H9 (cell line): Measurements from ENCODE around the gene SOHLH1. TPM values are rescaled to one million over a fixed set of nuclear protein-coding genes. Genes with fewer than 3 reads are reported as not detected.

ENCODE experiments used
- DNase-seq: peaks from one replicate; pipeline ENCODE4 v3.0.0-alpha.2; 2017
- H2AFZ ChIP-seq: one replicate; pipeline ENCODE4 v1.6.1; 2013; ENCODE audit warnings: mild to moderate bottlenecking, low read length, control low read depth, moderate library complexity
- H2AK5ac ChIP-seq: 2 replicates; pipeline ENCODE4 v1.6.1; 2013; ENCODE audit warnings: low read length, control low read depth, mixed read lengths; ENCODE audit not compliant: insufficient read length
- H2BK120ac ChIP-seq: one replicate; pipeline ENCODE4 v1.6.1; 2013; ENCODE audit warnings: low read depth, mild to moderate bottlenecking, low read length, control low read depth, inconsistent platforms; ENCODE audit not compliant: poor library complexity, severe bottlenecking
- H2BK12ac ChIP-seq: 2 replicates; pipeline ENCODE4 v1.6.1; 2013; ENCODE audit warnings: low read length, control low read depth, mixed read lengths, low read depth; ENCODE audit not compliant: insufficient read length
- H2BK15ac ChIP-seq: 2 replicates; pipeline ENCODE4 v1.6.1; 2013; ENCODE audit warnings: low read depth, low read length, control low read depth
- H2BK20ac ChIP-seq: one replicate; pipeline ENCODE4 v1.6.1; 2013; ENCODE audit warnings: low read depth, mild to moderate bottlenecking, low read length, control low read depth, inconsistent platforms; ENCODE audit not compliant: poor library complexity, severe bottlenecking
- H2BK5ac ChIP-seq: 2 replicates; pipeline ENCODE4 v1.6.1; 2013; ENCODE audit warnings: low read length, control low read depth, mixed read lengths; ENCODE audit not compliant: insufficient read length
- H3K14ac ChIP-seq: 2 replicates; pipeline ENCODE4 v1.6.1; 2013; ENCODE audit warnings: low read length, control low read depth; ENCODE audit not compliant: insufficient read depth
- H3K18ac ChIP-seq: 2 replicates; pipeline ENCODE4 v1.6.1; 2013; ENCODE audit warnings: low read depth, mild to moderate bottlenecking, mixed read lengths, low read length, control low read depth; ENCODE audit not compliant: insufficient read length
- H3K23ac ChIP-seq: 2 replicates; pipeline ENCODE4 v1.6.1; 2013; ENCODE audit warnings: low read length, control low read depth, mixed read lengths, low read depth; ENCODE audit not compliant: insufficient read length
- H3K23me2 ChIP-seq: 2 replicates; pipeline ENCODE4 v1.6.1; 2013; ENCODE audit warnings: low read depth, mild to moderate bottlenecking, mixed read lengths, low read length, control low read depth; ENCODE audit not compliant: insufficient read length, poor library complexity, severe bottlenecking
- H3K27ac ChIP-seq: 2 replicates; pipeline ENCODE4 v1.5.1; 2013; ENCODE audit warnings: low read length, control low read depth, mixed read lengths, low read depth; ENCODE audit not compliant: insufficient read length
- H3K27me3 ChIP-seq: 2 replicates; pipeline ENCODE4 v1.6.1; 2013; ENCODE audit warnings: low read length, control low read depth, inconsistent platforms; ENCODE audit not compliant: insufficient read depth
- H3K4ac ChIP-seq: 2 replicates; pipeline ENCODE4 v1.6.1; 2013; ENCODE audit warnings: low read depth, mild to moderate bottlenecking, control low read depth, inconsistent platforms, low read length, moderate library complexity
- H3K4me1 ChIP-seq: 2 replicates; pipeline ENCODE4 v1.6.1; 2013; ENCODE audit warnings: low read length, control low read depth, inconsistent platforms; ENCODE audit not compliant: insufficient read depth
- H3K4me2 ChIP-seq: 2 replicates; pipeline ENCODE4 v1.6.1; 2013; ENCODE audit warnings: low read length, control low read depth, mixed read lengths; ENCODE audit not compliant: insufficient read length, insufficient read depth
- H3K56ac ChIP-seq: 2 replicates; pipeline ENCODE4 v1.6.1; 2013; ENCODE audit warnings: low read depth, mild to moderate bottlenecking, mixed read lengths, low read length, control low read depth; ENCODE audit not compliant: insufficient read length
- H3K79me1 ChIP-seq: 2 replicates; pipeline ENCODE4 v1.6.1; 2013; ENCODE audit warnings: low read depth, mild to moderate bottlenecking, moderate library complexity, low read length, control low read depth, inconsistent platforms; ENCODE audit not compliant: insufficient read depth, poor library complexity, severe bottlenecking
- H3K79me2 ChIP-seq: 2 replicates; pipeline ENCODE4 v1.6.1; 2013; ENCODE audit warnings: low read length, control low read depth, inconsistent platforms; ENCODE audit not compliant: insufficient read depth
- H3K9ac ChIP-seq: 2 replicates; pipeline ENCODE4 v1.6.1; 2013; ENCODE audit warnings: low read length, control low read depth, mixed read lengths; ENCODE audit not compliant: insufficient read length; ENCODE audit errors: extremely low read depth
- H3K9me3 ChIP-seq: one replicate; pipeline ENCODE4 v1.6.1; 2013; ENCODE audit warnings: low read depth, low read length, inconsistent platforms; ENCODE audit not compliant: control insufficient read depth
- H3T11ph ChIP-seq: one replicate; pipeline ENCODE4 v1.6.1; 2013; ENCODE audit warnings: mild to moderate bottlenecking, low read length, control low read depth, inconsistent platforms
- H4K20me1 ChIP-seq: one replicate; pipeline ENCODE4 v1.6.1; 2013; ENCODE audit not compliant: control insufficient read depth, insufficient read length, insufficient read depth
- H4K5ac ChIP-seq: 2 replicates; pipeline ENCODE4 v1.6.1; 2013; ENCODE audit warnings: low read depth, mild to moderate bottlenecking, mixed read lengths, low read length, control low read depth; ENCODE audit not compliant: insufficient read length
- H4K8ac ChIP-seq: replicated peaks from 2 replicates; pipeline ENCODE4 v1.6.1; 2013; ENCODE audit warnings: low read length, control low read depth, mixed read lengths, low read depth; ENCODE audit not compliant: insufficient read length
- H4K91ac ChIP-seq: 2 replicates; pipeline ENCODE4 v1.6.1; 2013; ENCODE audit warnings: low read depth, mild to moderate bottlenecking, moderate library complexity, mixed read lengths, low read length, control low read depth; ENCODE audit not compliant: insufficient read length
- H3K27ac Mint-ChIP-seq, 3 experiments: 2 replicates in 2 of 3; 3 replicates in 1 of 3; pipeline ENCODE4 v1.8.0; 2020 to 2021; ENCODE audit warnings: mixed read lengths in 3 of 3, mild to moderate bottlenecking in 1 of 3, moderate library complexity in 1 of 3
- H3K27me3 Mint-ChIP-seq: 2 replicates; pipeline ENCODE4 v1.8.0; 2021; ENCODE audit warnings: low read depth, mild to moderate bottlenecking, moderate library complexity, mixed read lengths
- H3K36me3 Mint-ChIP-seq, 3 experiments: 2 replicates in 2 of 3; 3 replicates in 1 of 3; pipeline ENCODE4 v1.8.0; 2020 to 2021; ENCODE audit warnings: low read depth in 3 of 3, mixed read lengths in 3 of 3; ENCODE audit not compliant: insufficient read depth in 1 of 3
- H3K4me1 Mint-ChIP-seq, 2 experiments: 2 replicates each; pipeline ENCODE4 v1.8.0; 2020; ENCODE audit warnings: mixed read lengths in 2 of 2
- H3K4me3 Mint-ChIP-seq, 2 experiments: 2 replicates in 1 of 2; 3 replicates in 1 of 2; pipeline ENCODE4 v1.8.0; 2020 to 2021; ENCODE audit warnings: mild to moderate bottlenecking in 2 of 2, mixed read lengths in 2 of 2, moderate library complexity in 1 of 2
- H3K9me3 Mint-ChIP-seq, 2 experiments: 2 replicates in 1 of 2; 3 replicates in 1 of 2; pipeline ENCODE4 v1.8.0; 2020; ENCODE audit warnings: mild to moderate bottlenecking in 2 of 2, mixed read lengths in 2 of 2, moderate library complexity in 1 of 2
- CTCF ChIP-seq: fragments of 200-600 bp; sonication (generic); conservative IDR thresholded peaks from 3 replicates; pipeline ENCODE4 v1.8.0; 2021; ENCODE audit warnings: antibody characterized with exemption, mild to moderate bottlenecking
- WGBS: extraction: QIAGEN DNeasy Blood & Tissue Kit; methylation state at CpG from one replicate; pipeline ENCODE4 v1.1.7; 2013; ENCODE audit warnings: missing lambda C conversion rate, low lambda C conversion rate, mixed read lengths; ENCODE audit not compliant: insufficient read length; ENCODE audit errors: extremely low coverage; 5-methylcytosine and 5-hydroxymethylcytosine counted together
- total RNA-seq: library from RNA; stranded (reverse); gene quantifications from 2 replicates; pipeline ENCODE4 v1.2.1, GENCODE V29; 2021

Gene SOHLH1
- total RNA-seq, 1 experiment from 2014 or later, result not detected

DNA sequence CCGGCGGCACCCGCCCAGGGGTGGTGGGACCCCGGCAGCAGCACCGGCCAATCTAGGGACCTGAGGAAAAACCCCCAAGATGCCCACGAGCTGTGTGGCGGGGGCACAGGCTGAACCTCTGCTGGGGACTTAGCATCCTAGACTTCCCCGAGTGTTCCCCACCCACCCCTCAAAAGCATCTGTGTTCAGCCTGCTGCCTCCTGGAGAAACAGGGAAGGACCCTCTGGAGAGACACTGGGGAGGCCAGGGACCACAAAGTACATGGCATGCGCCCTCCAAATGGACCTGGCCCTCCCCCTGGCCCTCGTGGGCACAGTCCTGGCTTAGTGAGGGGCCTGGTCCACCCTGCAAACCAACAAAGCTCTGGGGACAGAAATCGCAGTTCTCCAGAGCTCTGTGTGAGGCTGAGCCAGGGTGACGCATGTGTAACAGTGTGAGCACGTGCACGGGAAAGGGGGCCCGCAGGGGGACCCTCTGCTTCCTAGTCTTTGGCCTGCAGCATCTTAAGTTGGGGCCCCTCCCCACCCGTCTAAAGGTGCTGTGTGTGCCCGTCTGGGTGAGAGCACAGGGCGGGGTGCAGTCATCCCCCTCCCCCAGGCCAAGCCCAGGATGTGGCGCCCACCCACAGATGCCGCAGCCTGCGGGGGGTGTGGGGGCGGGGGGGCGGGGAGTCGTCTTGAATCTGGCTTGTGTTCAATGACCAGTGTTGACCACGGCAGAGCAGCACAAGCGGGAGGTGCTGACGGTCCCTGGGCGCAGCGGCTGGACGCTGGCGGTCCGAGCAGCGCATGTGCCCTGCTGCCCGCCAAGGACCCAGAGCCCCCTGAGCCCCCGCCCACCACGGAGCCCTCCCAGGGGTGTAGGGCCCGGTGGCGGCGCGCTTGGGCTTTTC is 2.0 kb upstream of the SOHLH1 start:
- no peak overlapping the region for H3K23ac ChIP-seq
- H3K9ac ChIP-seq, result no peak overlapping the region
- no peaks in the 10 kb centered on the region for H3K9me3 Mint-ChIP-seq
- H2AFZ ChIP-seq, result no peak overlapping the region
- H2BK20ac ChIP-seq, result no peak overlapping the region
- no peaks in the 10 kb centered on the region; the same call in 1 of the 2 replicates for H3K27me3 ChIP-seq
- no peaks in the 10 kb centered on the region for H3K79me1 ChIP-seq
- H3K4me3 Mint-ChIP-seq, result peak overlapping the region; percentile 14 to 19; a peak in 1 of 5 replicates
- H2BK15ac ChIP-seq, result no peak overlapping the region
- no peaks in the 10 kb centered on the region for H4K20me1 ChIP-seq
- no peak overlapping the region for H3K56ac ChIP-seq
- H2BK120ac ChIP-seq, result no peak overlapping the region
- WGBS, result no CpG with 5 or more reads among the region's 40 CpGs
- no peak overlapping the region for H3K27ac Mint-ChIP-seq
- peak overlapping the region; percentile 42 for H3K4me2 ChIP-seq
- H4K8ac ChIP-seq, result no peak overlapping the region
- no peak overlapping the region for H4K91ac ChIP-seq
- no peak overlapping the region for H2AK5ac ChIP-seq
- H3K4ac ChIP-seq, result no peak overlapping the region
- no peaks in the 10 kb centered on the region for H3K23me2 ChIP-seq
- H4K5ac ChIP-seq, result no peak overlapping the region
- DNase-seq, result peak; percentile 49
- H3K9me3 ChIP-seq, result no peaks in the 10 kb centered on the region
- H3K27me3 Mint-ChIP-seq, result peaks cover 17% of the 10 kb centered on the region
- H3T11ph ChIP-seq, result no peak overlapping the region
- no peak overlapping the region for H3K18ac ChIP-seq
- no peak for TF ChIP-seq CTCF
- H2BK12ac ChIP-seq, result no peak overlapping the region
- no peak overlapping the region for H2BK5ac ChIP-seq
- H3K36me3 Mint-ChIP-seq, result no peaks in the 10 kb centered on the region
- H3K4me1 Mint-ChIP-seq, result peaks cover 2 to 4% of the 10 kb centered on the region in 2 experiments; a peak in 3 of 4 replicates
- no peak overlapping the region for H3K14ac ChIP-seq
- H3K4me1 ChIP-seq, result no peaks in the 10 kb centered on the region
- H3K27ac ChIP-seq, result no peak overlapping the region
- no peaks in the 10 kb centered on the region for H3K79me2 ChIP-seq
